Gastroesophageal sphincter (tissue), 3 donors: Measurements from ENCODE around the gene GPR78.

Source experiments
- CTCF ChIP-seq, 4 experiments: fragments of 200-600 bp in 2 of 4; fragments of 450-650 bp in 2 of 4; sonication (generic) in 1 of 4; IDR thresholded peaks; one replicate each; pipeline ENCODE4 v1.5.1; 2017 to 2019; ENCODE audit warnings: antibody characterized with exemption in 4 of 4, mild to moderate bottlenecking in 2 of 4, moderate library complexity in 2 of 4
- EP300 ChIP-seq: sonication (generic); formaldehyde crosslinking; IDR thresholded peaks from one replicate; pipeline ENCODE4 v1.6.1; 2017; ENCODE audit warnings: antibody characterized with exemption, mild to moderate bottlenecking
- POLR2A ChIP-seq, 2 donors: fragments of 450-650 bp; IDR thresholded peaks; one replicate each; pipeline ENCODE4 v1.6.1; 2017; ENCODE audit warnings: antibody characterized with exemption in 2 of 2, mild to moderate bottlenecking in 2 of 2, moderate library complexity in 1 of 2
- POLR2AphosphoS5 ChIP-seq: sonication (generic); formaldehyde crosslinking; IDR thresholded peaks from one replicate; pipeline ENCODE4 v1.6.1; 2017; ENCODE audit warnings: antibody characterized with exemption

DNA sequence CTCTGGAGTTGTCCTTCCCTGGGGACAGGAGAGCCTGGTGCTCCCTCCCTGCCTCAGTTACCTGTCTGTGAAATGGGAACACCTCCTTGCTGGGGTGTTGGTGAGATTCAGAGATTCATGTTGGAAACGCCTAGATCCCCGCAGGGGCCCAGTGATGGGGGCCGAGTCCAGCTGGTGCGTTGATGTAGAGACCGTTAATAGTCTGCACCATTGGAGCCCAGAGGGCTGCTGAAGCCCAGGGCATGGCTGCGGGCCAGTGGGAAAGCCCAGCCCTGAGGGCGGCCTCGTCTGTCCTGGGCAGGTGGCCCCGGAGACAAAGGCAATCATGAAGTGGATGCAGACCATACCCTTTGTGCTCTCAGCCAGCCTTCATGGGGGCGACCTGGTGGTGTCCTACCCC lies 26.8 kb downstream of the GPR78 start:
- no peak for TF ChIP-seq CTCF (IDR thresholded peaks at IDR 0.05)
- no peak for TF ChIP-seq POLR2AphosphoS5
- no peak for TF ChIP-seq POLR2A (IDR thresholded peaks at IDR 0.05)
- no peak for TF ChIP-seq EP300
